HG03103 (cell line): ENCODE results near the gene TLX2.

Source experiments
- ATAC-seq: cut with Tn5 transposase; IDR thresholded peaks from one replicate; pipeline ENCODE4 v1.9.1; 2021; ENCODE audit warnings: low read depth; ENCODE audit not compliant: unreplicated experiment

Gene TLX2

DNA sequence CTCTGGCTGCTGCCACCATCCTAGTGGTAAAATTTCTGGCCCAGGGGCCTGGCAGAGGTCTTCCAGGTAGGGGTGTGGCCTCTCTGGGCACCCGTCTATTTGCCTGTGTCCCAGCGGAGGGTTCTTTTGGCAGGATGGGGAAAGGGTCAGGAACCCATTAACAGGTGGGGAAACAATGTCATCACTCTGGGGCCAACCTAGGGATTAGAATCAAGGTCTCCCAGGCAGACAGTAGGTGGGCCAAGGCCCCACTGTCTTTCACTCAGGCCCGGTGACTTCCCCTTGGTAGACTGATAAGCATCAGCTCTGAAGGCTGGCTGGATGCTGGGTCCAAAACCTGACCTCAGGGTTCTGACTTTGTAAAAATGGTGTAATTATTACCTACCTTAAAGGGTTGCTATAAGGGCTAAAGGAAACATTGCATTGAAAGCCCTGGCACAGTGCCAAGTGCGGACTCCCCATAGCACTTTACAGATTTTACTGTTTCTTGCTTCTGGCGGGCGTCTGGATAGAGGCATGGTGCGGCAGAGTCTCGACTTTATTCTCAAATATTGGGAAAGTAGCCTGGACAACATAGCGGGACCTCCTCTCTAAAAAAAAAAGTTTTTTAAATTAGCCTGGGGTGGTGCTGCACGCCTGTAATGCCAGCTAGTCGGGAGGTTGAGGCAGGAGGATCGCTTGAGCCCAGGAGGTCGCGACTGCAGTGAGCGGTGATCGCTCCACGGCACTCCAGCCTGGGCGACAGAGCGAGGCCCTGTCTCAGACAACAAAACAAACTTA, 17.1 kb upstream of the TLX2 start:
- ATAC-seq, result no peak

DNA sequence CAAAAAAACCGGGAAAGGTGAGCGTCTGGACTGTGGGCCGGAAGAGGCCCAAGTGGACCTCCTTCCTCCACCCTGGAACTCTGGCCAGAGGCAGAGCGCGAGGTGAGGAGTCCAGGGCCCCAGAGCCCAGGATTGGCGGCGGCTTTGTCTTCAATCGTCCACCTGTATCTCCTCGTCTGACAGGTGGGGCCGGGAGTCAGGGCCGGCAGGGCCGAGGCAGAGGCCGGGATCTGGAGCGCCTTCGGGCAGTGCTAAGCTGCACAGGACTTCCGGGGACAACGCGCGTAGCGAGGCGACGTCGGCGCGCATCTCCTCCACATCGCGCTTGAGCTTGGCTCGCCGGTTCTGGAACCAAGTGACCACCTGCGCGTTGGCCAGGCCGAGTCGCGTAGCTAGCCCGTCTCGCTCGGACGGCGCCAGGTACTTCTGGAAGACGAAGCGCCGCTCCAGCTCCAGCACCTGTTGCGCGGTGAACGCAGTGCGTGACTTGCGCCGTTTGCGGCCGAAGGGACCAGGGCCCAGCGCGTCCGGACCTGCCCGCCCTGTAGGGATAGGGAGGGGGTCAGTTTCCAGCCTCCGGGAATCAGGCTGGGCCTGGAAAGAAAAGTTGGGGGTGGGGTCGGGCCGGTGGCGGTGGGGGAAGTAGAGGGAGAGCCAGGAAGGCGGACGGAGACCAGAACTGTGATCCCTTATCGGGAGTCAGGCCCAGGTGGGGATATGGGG, 16.3 kb upstream of the TLX2 start:
- ATAC-seq, result no peak

DNA sequence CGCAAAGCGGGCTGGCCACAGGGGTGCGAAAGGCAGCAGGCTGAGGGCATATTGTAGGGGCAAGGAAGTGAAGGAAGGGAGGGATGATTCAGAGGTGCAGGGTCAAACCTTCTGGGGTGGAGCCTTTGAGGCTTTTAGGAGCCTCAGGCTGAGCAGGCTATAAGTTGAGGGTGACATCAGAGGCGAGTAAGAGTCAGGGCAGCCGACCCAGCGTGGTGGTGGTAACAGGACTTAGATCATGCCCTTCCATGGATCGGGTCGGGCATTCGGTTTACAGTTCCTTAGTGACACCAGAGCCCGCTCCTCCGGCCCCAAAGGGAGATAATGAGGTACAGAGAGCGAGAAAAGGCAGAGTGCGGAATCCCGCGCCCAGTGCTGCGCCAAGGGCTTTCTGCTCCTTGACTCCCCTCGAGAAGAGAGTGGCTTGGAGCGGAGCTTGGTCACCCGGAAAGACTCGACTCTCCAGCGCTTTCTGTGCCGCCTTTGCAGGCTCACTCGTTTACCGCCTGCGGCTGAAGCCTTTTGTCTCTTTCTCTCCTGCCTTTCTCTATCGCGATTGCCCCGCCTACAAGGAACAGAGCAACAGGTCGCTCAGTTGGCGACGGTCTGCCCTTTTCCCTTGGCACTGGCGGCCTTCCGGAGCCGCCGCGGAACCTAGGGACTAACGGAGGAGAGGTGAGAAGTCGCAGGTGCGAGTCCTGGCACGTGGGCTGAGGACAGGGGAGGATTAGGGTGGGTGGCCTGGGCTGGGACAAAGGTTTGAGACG, 15.6 kb upstream of the TLX2 start:
- no peak for ATAC-seq

DNA sequence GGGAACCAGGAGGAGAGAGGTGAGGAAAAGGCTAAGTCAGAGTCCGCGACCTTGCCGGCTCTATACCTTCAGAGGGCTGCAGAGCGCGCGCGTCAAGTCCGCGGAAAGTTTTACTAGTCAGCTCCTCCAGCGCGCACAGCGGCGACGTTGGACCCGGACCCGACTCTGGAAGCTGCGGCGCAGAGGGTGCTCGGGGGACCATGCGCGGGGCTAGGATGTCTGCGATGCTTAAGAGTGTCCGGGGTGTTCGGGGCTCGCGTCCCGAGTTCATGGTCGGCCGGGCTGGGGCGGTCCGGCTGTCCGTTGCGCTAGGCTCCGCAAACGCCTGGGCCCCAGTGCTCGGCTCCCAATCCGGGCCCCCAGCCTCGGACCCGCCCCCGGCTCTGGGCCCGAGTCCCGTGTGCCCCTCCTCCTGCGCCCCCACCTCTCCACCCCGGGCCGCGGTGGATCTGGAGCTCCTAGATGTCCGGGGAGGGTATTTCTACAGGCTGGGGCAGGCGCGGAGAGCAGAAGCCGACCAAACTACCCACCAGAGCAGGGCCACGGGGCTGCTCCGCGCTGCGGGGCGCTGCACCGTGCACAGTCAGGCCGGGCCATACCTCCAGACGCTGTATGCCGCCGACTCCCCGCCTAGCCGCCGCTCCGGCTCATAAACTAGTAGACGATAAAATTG, 14.8 kb upstream of the TLX2 start, which contains the start of gene LBX2:
Gene LBX2 (minus strand): TSS at position 337 of the 673 bp plus-strand sequence. CDS start 66 bp downstream, at position 271.
- ATAC-seq, result no peak

DNA sequence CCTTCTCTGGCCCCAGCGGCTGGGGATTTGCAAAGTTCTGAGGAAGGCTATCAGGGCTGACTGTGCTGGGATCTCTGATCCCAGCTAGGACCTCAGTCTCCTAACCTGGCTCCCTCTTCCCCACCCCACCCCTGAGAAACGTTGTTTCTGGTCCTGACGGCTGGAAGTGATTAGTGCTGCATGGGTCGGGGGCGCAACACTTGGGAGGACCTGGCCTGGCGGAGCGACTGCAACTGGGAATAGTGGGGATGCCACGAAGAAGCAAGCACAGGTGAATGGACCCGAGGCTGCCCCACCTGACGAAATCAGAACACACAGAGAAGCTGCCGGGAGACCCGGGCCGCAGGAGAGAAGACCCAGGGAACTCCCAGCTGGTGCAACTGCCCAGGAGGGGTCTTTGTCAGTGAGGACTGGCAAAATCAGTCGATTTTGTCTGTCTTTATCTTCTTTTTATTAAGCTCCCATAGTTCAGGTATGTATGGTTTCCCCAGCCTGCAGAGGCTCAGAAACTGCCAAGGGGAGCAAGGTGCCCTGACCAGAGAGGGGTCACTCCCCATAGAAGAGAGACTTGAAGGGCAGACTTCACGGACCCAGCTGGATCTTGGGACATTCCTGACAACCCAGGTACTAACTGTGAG, 14.2 kb upstream of the TLX2 start:
- no peak for ATAC-seq

DNA sequence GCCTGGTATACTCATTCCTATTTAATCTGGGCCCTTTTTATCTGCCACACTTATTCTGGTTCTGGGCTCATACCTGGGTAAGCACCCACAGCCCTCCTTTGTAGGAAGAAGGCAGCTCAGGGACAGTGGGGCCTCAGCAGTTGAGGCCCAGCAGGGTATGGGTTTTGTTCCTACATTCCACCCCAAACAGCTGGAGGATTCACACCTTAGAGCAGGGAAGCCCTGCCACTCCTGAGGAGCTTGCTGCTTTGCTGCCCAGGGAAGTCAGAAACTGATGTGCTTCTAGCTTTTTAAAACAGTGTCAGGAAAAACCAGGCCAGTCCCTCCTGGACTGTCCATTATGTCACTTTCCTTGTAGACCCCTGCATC, 13.7 kb upstream of the TLX2 start:
- no peak for ATAC-seq

DNA sequence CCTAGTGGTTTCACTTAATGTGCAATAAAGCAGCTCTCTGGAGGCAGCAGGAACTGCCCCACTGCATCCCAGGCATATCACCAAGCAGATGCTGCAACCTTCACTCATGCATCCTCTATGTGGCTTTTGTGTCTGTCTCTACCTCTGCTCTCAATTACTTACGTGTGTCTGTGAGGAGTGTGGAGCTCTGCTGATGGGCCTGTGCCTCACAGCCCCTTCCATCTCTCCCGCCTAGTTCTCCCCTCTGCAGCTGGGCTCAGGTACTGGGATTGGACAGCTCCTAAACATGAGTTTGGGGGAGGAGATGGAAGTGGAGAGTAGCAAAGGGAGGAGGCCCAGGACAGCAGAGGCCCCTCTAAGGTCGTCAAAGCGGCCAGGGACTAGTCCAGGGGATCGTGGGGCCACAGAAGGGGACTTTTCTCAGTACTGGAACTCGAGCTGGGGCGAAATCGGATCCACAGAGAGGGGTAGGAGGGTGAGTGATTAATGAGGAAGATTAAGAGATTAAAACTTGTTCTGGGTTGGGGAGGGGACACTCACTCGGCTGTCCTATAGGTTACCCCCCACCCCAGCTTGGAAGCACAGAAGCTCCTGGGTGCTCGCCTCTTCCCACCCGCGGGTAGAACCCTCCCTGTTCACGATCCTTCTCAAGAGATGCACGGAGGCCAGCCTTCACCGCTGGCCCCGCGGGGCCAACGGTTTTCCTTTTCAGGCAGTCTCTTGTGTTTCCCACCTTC, 12.7 kb upstream of the TLX2 start:
- no peak for ATAC-seq

DNA sequence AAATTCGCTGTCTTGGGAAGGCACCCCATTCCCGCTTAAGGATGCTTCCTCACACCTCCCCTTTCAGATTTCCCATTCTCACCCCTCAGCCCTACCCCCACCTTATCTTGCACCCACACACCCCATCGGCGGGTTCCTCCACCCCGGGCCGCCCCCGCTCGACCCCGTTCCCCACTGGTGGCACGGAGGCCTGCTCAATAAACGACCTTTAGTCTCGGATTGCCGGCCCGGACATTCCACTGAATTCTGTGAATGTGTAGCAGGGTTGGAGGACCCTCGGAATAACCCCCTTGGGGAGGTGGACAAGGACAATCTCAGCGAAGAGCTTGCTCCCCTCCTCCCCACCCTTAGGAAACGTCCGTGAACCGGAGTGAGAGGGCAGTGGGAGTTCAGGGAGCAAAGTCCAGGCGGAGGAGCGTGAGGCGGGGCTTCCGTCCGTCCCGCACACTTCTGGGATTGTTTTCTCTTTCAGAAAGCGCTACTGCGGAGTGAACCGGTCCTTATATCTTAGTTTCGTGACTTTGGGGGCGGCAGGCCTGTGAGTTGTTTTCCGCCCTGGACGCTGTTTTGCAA, 12.0 kb upstream of the TLX2 start:
- ATAC-seq, result no peak

DNA sequence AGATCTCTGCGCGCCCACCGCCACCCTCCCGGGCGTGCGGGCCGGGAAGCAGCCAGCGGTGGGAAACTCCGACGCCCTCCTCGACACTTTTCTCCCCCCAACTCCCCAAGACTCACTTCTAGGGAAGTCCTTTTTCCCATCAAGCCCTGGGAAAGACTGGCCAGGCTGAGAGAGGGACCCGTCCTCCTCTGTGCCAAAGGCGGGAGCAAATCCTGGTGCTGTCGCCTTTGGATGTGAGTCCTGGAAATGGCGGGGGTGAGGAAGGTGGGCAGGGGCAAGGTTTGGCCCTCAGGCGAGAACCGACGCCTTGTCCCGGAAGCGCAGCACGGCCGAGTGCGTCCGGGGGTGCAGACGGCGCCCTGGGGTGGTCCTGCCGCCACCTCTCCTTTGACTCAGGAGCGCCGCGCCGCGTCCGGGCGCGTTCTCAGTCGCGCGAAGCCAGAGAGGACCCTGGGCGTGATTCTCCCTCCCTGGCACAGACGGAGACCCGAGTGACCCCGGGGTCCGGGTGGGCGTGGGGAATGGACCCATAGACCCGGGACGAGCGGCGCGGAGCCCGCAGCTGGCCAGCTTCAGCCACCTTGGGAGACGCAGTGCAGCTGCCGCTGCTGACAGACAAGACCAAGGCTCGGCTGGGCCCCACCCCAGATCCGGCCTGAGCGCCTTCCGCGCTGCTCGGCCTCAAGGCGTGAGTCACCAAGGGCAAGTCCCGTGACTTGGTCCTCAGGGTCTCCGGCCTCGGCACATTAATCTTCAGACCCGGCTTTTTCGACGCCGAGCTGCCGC, 11.3 kb upstream of the TLX2 start:
- ATAC-seq, result peak; percentile 23

DNA sequence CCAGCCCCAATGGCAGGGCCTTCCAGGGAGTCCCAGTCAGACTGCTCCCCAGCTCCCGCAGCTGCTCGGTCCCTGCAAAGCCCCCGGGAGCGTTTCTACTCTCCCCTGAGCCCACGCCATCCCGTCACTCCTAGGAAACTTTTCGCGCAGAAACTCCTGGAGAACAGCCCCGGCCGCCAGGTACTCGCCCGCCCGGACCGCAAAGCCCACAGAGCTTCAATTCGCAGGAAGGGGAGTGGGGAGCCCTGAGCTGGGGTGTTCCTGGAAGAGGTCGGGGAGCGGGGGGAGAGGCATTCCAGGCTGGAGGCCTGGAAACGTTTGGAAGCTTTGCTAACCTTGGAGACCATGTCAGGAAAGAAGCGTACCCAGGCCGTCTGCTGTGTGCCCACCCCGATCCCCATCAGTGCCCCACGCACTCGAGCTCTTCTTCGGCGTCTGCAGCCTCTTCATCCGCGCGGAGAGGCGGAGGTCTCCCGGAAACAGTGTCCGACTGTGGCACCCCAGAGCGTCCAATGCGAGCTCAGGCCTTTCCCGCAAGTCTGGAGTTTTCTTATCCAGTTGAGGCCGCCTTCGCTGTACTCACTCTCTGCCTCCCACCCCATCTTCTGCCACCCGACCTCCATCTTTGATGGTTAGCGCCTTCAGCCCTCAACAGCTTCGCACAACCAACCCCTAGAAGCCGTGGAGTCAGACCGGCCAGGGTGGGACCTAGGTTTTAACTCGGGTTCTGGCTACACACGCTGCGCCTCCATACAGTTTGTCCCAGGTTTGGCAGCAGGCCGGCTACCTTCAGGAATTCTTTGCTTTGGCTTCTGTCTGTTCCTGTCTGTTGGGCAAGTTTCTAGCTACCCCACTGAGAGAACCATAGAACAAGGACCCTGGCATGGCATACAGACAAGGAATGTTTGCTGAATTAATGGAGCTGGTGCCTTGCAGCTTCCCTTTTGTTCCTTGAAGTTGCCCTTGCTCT, 10.5 kb upstream of the TLX2 start:
- ATAC-seq, result no peak

DNA sequence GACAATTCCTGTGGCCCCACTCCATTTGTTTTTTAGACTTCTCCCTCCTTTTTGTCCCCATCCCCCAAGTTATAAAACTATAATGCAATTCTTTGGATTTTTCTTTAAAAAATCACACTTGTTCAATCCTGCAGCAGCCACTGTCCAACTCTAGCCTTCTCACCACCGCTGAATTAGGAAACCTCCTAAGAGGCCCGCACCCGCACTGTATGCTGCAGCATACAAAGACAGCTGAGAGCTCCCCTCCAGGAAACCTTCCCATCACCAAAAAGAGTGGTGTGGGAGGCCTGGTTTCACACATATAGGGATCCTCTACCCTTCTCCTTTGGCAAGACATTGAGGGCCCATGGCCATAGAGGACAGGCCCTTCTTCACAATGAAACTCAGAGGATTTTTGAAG, 9.7 kb upstream of the TLX2 start:
- no peak for ATAC-seq

DNA sequence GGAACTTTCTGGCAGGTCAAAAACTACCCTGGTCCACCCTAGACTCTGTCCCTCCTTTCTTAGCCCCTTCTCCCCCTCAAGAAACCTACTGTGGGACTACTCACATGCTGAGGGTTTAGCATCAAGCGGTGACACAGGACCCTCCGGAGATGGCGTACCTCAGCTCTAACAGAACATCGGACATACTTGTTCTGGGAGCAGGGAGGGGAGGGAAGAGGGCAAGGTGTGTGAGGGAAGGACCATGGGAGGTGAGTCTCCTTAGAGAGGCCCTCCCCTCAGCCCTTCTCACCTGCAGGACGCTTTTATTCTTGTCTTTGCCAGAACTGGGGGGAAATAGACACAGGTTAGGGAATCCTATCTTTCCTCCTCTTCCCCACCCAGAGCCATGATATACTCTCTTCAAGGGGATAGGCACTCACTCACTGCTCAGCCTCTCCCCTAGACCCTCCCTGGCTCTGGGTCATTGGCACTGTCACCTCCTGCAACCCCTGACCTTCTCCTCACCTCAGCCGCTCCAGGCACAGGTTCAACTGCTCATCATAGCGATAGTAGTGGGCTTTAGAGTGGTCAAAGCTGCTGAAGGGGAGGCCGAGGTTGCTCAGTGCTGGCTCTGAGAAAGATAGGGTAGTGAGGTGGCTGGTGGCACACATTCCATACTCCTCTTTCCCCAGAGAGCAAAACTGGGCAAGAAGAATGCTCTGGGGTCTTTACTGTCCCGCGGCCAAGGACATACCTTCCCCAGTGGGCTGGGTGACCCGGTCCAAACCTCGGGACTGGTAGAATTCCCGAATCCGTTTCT, 8.6 kb upstream of the TLX2 start:
- no peak for ATAC-seq

DNA sequence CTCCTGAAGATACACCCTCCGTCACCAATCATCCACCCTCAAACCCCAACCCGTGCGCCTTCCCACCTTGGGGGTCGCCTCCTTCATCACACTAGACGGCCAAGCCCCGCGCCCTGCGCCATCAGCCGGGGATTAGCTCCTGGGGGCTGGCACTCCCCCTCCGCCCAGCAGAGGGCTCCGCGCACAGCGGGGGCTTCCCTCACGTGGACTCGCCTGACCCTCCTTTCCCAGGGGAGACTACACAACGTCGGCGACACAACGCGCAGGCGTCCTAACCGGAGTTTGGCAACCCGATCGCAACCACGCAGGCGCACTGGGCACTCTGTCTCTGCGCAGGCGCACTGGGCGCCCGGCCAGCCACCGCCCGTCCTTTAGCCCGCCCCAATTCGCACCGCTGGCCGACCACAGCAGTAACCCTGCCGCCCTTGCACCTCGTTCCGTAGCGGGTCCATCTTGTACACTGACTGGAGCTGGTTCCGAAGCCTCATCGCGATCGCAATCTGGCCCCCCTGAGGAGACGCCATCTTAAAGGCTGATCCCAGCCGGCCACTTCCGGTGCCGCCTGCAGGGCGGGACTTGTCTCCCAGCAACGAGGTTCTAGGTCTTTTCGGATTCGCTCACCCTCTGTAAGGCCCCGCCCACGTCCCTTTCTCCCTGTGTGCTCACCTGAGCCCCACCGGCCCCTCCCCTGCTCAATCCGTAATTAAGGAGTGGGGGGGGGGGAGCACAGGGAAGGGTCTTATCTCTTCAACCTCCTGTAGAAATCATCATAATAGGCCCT, 6.9 kb upstream of the TLX2 start, which contains the start of gene PCGF1:
Gene PCGF1 (minus strand): TSS at position 551 of the 781 bp plus-strand sequence. CDS start 27 bp downstream, at position 524.
- ATAC-seq, result peak; percentile 88

DNA sequence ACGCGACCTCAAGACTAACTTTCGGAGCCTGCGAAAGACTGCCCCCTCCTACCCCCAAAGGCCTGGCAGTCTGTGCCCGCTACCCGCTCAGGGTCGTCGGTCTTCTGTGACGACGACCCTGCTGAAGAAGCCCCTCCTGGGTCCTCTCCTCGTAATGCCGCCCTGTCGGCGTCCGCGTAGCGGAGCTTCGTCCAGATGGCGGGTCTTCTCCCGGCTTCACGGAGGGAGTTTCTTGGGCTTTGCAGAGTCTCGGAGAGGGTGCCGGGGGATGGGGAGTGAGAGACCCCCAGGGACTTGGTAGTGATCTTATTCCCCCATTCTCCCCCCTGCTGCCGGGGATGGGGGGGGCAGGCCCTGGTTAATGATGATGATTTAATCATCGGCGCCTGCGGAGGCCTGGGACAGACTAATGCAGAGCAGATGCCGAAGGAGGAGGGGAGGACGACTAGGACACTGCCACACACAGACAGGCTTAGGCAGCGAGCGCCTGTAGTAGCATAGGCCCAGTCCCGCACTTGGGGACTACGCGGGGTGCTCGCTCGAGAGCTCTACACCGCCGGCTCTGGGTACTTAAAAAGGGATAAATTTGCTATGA, 6.2 kb upstream of the TLX2 start:
- ATAC-seq, result peak; percentile 1

DNA sequence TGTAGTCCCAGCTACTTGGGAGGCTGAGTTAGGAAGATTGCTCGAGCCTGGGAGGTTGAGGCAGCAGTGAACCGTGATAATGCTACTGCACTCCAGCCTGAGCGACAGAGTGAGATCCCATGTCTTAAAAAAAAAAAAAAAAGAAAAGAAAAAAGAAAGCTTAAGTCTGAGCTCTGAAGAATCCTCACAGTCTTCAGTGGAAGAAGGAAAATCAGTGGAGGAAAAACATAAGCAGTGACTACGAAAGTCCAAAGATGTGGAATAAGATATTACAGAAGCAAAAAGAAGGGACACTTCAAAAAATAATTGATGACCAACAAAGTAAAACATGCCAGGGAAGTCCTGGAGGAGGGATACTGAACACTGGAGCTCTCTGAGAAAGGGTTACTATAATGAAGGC, 4.0 kb upstream of the TLX2 start:
- no peak for ATAC-seq
